Nephron progenitor cell (in vitro differentiated cells): ENCODE data around the gene ANKUB1.
"Not testable (repeated sequence)": the region's sequence is repeated elsewhere in the genome, so short reads cannot be mapped to it uniquely, and the experiment has no call there.

Source experiments
- DNase-seq: peaks from one replicate; pipeline ENCODE4 v3.0.0; 2021
- H3K27ac Mint-ChIP-seq: 2 replicates; pipeline ENCODE4 v1.8.0; 2021; ENCODE audit warnings: mild to moderate bottlenecking, moderate library complexity, mixed read lengths
- H3K27me3 Mint-ChIP-seq: 2 replicates; pipeline ENCODE4 v1.8.0; 2021; ENCODE audit warnings: mild to moderate bottlenecking, low read depth, mixed read lengths; ENCODE audit not compliant: poor library complexity
- H3K36me3 Mint-ChIP-seq: 2 replicates; pipeline ENCODE4 v1.8.0; 2021; ENCODE audit warnings: low read depth, mixed read lengths
- H3K4me1 Mint-ChIP-seq: 2 replicates; pipeline ENCODE4 v1.8.0; 2021; ENCODE audit warnings: mixed read lengths
- H3K4me3 Mint-ChIP-seq: 2 replicates; pipeline ENCODE4 v1.8.0; 2021; ENCODE audit warnings: mild to moderate bottlenecking, moderate library complexity, mixed read lengths
- H3K9me3 Mint-ChIP-seq: 2 replicates; pipeline ENCODE4 v1.8.0; 2021; ENCODE audit warnings: mild to moderate bottlenecking, moderate library complexity, mixed read lengths
- CTCF ChIP-seq: fragments of 200-600 bp; sonication (generic); IDR thresholded peaks from 2 replicates; pipeline ENCODE4 v1.5.0; 2021; ENCODE audit warnings: antibody characterized with exemption

ANKUB1 gene

GRCh38 chr3:149830902-149831301 lies 38.5 kb upstream of the ANKUB1 start:
- Mint-ChIP-seq H3K4me1 (no peaks in the 10 kb centered on the region), H3K36me3 (peaks cover 62% of the 10 kb centered on the region), H3K27me3 (peaks cover 6% of the 10 kb centered on the region), H3K4me3 (no peak overlapping the region), H3K9me3 (peaks cover 71% of the 10 kb centered on the region), H3K27ac (no peak overlapping the region)
- no peak for TF ChIP-seq CTCF
- DNase-seq, result no peak

- peaks cover 56% of the 10 kb centered on the region for H3K36me3 Mint-ChIP-seq
- not testable (repeated sequence) for DNase-seq, H3K4me1 Mint-ChIP-seq, H3K4me3 Mint-ChIP-seq, H3K27ac Mint-ChIP-seq, H3K27me3 Mint-ChIP-seq
- H3K9me3 Mint-ChIP-seq, result peaks cover 58% of the 10 kb centered on the region
Observed at GRCh38 chr3:149829631-149830030, 37.3 kb upstream of the ANKUB1 start.

- Mint-ChIP-seq H3K36me3 (peaks cover 54% of the 10 kb centered on the region), H3K27ac (no peak overlapping the region), H3K4me3 (no peak overlapping the region), H3K4me1 (no peaks in the 10 kb centered on the region), H3K9me3 (peaks cover 49% of the 10 kb centered on the region), H3K27me3 (no peaks in the 10 kb centered on the region)
- no peak for DNase-seq
- TF ChIP-seq CTCF, result no peak
Observed at GRCh38 chr3:149828390-149828789, 36.0 kb upstream of the ANKUB1 start.

- Mint-ChIP-seq H3K27ac (no peak overlapping the region), H3K4me1 (no peaks in the 10 kb centered on the region), H3K4me3 (no peak overlapping the region), H3K36me3 (peaks cover 55% of the 10 kb centered on the region), H3K27me3 (no peaks in the 10 kb centered on the region), H3K9me3 (peaks cover 44% of the 10 kb centered on the region)
- no peak for TF ChIP-seq CTCF
- no peak for DNase-seq
Observed at GRCh38 chr3:149826636-149827035, 34.3 kb upstream of the ANKUB1 start.

GRCh38 chr3:149820183-149820582 lies 27.8 kb upstream of the ANKUB1 start:
- Mint-ChIP-seq H3K4me3 (no peak overlapping the region), H3K36me3 (peaks cover 44% of the 10 kb centered on the region), H3K4me1 (peaks cover 12% of the 10 kb centered on the region), H3K27ac (no peak overlapping the region), H3K9me3 (peaks cover 35% of the 10 kb centered on the region), H3K27me3 (no peaks in the 10 kb centered on the region)
- no peak for TF ChIP-seq CTCF
- DNase-seq, result no peak

- peaks cover 20% of the 10 kb centered on the region for H3K4me1 Mint-ChIP-seq
- H3K36me3 Mint-ChIP-seq, result peaks cover 44% of the 10 kb centered on the region
- no peak for TF ChIP-seq CTCF
- no peaks in the 10 kb centered on the region for H3K27me3 Mint-ChIP-seq
- H3K9me3 Mint-ChIP-seq, result peaks cover 35% of the 10 kb centered on the region
- H3K4me3 Mint-ChIP-seq, result no peak overlapping the region
- DNase-seq, result no peak
- no peak overlapping the region for H3K27ac Mint-ChIP-seq
Observed at GRCh38 chr3:149819432-149819831, 27.1 kb upstream of the ANKUB1 start.
